Endothelial cell of umbilical vein (primary cell): ENCODE measurements around the gene XXYLT1.
"Not testable (repeated sequence)": the region's sequence is repeated elsewhere in the genome, so short reads cannot be mapped to it uniquely, and the experiment has no call there.

Source experiments
- EZH2 ChIP-seq: IDR thresholded peaks from 2 replicates; pipeline ENCODE4 v1.6.1; 2012; ENCODE audit warnings: borderline replicate concordance, low read depth, mild to moderate bottlenecking, moderate library complexity, low read length, inconsistent platforms; ENCODE audit not compliant: severe bottlenecking
- POLR2A ChIP-seq: IDR thresholded peaks from 2 replicates; pipeline ENCODE4 v1.6.1; 2012; ENCODE audit warnings: low read depth, mild to moderate bottlenecking, control low read depth, low read length

DNA sequence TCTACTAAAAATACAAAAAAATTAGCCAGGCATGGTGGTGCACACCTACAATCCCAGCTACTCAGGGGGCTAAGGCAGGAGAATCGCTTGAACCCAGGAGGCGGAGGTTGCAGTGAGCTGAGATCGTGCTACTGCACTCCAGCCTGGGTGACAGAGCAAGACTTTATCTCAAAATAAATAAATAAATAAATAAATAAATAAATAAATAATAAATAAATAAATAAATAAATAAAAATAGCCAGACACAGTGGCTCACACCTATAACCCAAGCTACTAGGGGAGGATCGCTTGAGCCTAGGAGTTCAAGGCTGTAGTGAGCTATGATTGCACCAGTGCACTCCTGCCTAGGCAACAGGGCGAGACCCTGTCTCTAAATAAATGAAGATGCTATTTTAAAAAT lies 19.7 kb upstream of the XXYLT1 start:
- not testable (repeated sequence) for TF ChIP-seq EZH2, POLR2A
